Measurements from ENCODE around the gene PPP1R26. TPM values are rescaled to one million over a fixed set of nuclear protein-coding genes. Genes with fewer than 3 reads are reported as not detected.

Gene PPP1R26
- total RNA-seq, 1 experiment from 2014 or later: 46.9 TPM

DNA sequence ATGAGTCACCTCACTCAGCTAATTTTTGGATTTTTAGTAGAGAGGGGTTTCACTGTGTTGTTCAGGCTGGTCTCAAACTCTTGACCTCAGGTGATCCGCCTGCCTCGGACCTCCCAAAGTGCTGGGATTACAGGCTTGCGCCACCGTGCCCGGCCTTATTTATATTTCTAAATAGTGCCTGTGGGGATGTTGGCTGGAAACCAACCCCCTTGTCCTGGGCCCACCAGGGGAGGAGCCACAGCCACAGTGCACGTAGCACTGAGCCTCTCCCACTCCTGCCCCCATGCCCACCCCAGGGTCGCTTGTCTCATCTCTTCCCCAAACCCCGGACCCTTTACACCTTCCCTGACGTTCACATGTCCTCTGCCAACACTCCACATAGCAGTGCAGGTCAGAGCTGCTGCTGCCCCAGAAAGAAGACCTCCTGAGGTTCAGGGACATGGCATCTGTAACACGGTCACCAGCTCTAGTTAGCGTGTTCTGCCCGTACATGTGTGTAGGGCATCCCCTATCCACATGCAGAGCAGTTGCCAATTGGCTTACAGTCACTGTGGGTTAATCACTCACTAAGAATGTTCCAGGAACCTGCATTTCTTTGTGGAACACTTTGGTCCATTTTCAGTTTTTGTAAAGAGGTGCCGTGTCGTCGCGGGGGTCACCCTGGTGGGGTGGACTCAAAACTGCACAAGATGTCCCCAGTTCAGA is 10.7 kb downstream of the PPP1R26 start:
- H3K4me3 ChIP-seq: no peak overlapping the region
- no peak overlapping the region for H3K4me2 ChIP-seq
- H3F3A ChIP-seq (ENCODE audit: insufficient read depth, low read depth): no peaks in the 10 kb centered on the region; the same call in 1 of the 2 replicates
- POLR2A ChIA-PET (ENCODE audit: unreplicated experiment): no interaction called here
- intact Hi-C loops (cut with micrococcal nuclease; ENCODE audit: unreplicated experiment): no loop called here
- H3K9me3 ChIP-seq (ENCODE audit: insufficient read depth, low read depth): no peaks in the 10 kb centered on the region
- BruUV-seq (replicated peaks): no TSS peak
- CTCF ChIA-PET: interaction anchor here (0.6 kb wide), 1 partner anchor 24 kb away, joined by 5 read pairs; no protein-coding TSS in a partner anchor
- H3K27me3 ChIP-seq (ENCODE audit: insufficient read depth, low read depth): no peaks in the 10 kb centered on the region
- H3K79me2 ChIP-seq (ENCODE audit: low read depth): no peaks in the 10 kb centered on the region
- H2AFZ ChIP-seq: no peak overlapping the region
- 0 out of 2 replicates have a peak, but pooled peaks cover 5% of the 10 kb centered on the region for H3K36me3 ChIP-seq (ENCODE audit: low read depth)
- no peak overlapping the region for H3K27ac ChIP-seq
- 0 out of 2 replicates have a peak, but pooled peaks cover 3% of the 10 kb centered on the region for H4K20me1 ChIP-seq (ENCODE audit: insufficient read depth)
- no peaks in the 10 kb centered on the region for H3K9me2 ChIP-seq (ENCODE audit: insufficient read depth)
- no peaks in the 10 kb centered on the region for H3K4me1 ChIP-seq (replicated peaks; ENCODE audit: insufficient read depth)
- TF ChIP-seq, protein P1, sequence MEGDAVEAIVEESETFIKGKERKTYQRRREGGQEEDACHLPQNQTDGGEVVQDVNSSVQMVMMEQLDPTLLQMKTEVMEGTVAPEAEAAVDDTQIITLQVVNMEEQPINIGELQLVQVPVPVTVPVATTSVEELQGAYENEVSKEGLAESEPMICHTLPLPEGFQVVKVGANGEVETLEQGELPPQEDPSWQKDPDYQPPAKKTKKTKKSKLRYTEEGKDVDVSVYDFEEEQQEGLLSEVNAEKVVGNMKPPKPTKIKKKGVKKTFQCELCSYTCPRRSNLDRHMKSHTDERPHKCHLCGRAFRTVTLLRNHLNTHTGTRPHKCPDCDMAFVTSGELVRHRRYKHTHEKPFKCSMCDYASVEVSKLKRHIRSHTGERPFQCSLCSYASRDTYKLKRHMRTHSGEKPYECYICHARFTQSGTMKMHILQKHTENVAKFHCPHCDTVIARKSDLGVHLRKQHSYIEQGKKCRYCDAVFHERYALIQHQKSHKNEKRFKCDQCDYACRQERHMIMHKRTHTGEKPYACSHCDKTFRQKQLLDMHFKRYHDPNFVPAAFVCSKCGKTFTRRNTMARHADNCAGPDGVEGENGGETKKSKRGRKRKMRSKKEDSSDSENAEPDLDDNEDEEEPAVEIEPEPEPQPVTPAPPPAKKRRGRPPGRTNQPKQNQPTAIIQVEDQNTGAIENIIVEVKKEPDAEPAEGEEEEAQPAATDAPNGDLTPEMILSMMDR (conservative IDR thresholded peaks at IDR 0.05): no peak
- no peak for TF ChIP-seq EZH2 (IDR thresholded peaks at IDR 0.05; ENCODE audit: low read depth)
- DNase-seq: no peak

DNA sequence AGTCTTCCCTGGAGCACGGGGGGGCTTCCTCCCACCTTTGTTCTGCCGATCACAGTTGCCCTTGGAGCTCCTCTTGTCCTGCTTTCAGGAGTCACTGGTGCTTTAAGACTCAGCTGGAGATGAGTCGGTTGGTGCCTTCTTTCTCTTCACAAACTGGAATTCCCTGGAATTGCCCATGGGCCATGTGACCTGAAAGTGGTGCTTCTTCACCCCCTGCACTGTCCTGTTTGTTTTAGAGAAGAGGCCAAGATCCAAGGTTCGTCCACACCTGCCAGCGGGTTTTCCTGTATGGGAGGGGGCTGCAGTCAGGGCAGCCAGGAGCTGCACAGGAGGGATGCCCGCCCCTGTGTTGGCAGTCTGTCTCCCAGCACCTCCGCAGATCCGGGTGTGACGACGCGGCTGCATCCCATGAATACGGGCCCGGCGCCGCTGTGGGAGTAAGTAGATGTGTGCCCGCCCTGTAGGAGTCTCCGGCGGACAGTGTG is 11.4 kb downstream of the PPP1R26 start:
- POLR2A ChIA-PET (ENCODE audit: unreplicated experiment): interaction anchor here (0.6 kb wide), 1 partner anchor 770 kb away, joined by 8 read pairs; no protein-coding TSS in a partner anchor

DNA sequence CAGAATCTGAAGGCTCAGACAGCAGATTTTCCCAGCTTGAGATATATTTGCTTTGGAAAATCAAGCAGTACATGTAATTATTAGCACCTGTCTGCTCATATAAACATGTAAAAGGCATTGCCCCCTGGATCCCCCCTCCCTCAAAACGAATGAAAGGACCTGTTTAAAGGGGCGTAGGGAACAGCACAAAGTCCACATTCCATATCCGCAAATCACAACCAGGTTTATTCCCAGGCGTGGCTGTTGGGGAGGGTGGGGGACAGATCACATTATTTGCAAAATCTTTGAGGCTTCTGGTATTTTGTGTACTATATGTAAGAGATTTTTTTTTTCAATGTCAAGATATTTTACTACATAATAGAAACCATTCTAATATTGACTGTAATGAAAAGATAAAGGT is 12.2 kb downstream of the PPP1R26 start:
- Histone ChIP-seq H3K4me3 (no peak overlapping the region), H3K27me3 (ENCODE audit: insufficient read depth, low read depth) (no peaks in the 10 kb centered on the region), H3K9me2 (ENCODE audit: insufficient read depth) (no peaks in the 10 kb centered on the region), H4K20me1 (ENCODE audit: insufficient read depth) (0 out of 2 replicates have a peak, but pooled peaks cover 3% of the 10 kb centered on the region), H3F3A (ENCODE audit: insufficient read depth, low read depth) (no peaks in the 10 kb centered on the region; the same call in 1 of the 2 replicates), H3K4me1 (replicated peaks; ENCODE audit: insufficient read depth) (no peaks in the 10 kb centered on the region), H3K9me3 (ENCODE audit: insufficient read depth, low read depth) (no peaks in the 10 kb centered on the region), H3K4me2 (no peak overlapping the region), H3K27ac (no peak overlapping the region), H3K36me3 (ENCODE audit: low read depth) (no peaks in the 10 kb centered on the region), H2AFZ (no peak overlapping the region), H3K79me2 (ENCODE audit: low read depth) (no peaks in the 10 kb centered on the region)
- POLR2A ChIA-PET (ENCODE audit: unreplicated experiment): no interaction called here
- no peak for DNase-seq
- CTCF ChIA-PET: no interaction called here
- no TSS peak for BruUV-seq (replicated peaks)
- TF ChIP-seq, protein P1 (conservative IDR thresholded peaks at IDR 0.05): no peak
- TF ChIP-seq EZH2 (IDR thresholded peaks at IDR 0.05; ENCODE audit: low read depth): no peak
- intact Hi-C loops (cut with micrococcal nuclease; ENCODE audit: unreplicated experiment): no loop called here

More for the DNA sequence above, 11.4 kb downstream of the PPP1R26 start:
- H3K27me3 ChIP-seq (ENCODE audit: insufficient read depth, low read depth): no peaks in the 10 kb centered on the region
- H3K27ac ChIP-seq: no peak overlapping the region
- intact Hi-C loops (cut with micrococcal nuclease; ENCODE audit: unreplicated experiment): no loop called here
- no peaks in the 10 kb centered on the region for H3K36me3 ChIP-seq (ENCODE audit: low read depth)
- CTCF ChIA-PET: no interaction called here
- no peak for DNase-seq
- no TSS peak for BruUV-seq (replicated peaks)
- no peaks in the 10 kb centered on the region for H3K4me1 ChIP-seq (replicated peaks; ENCODE audit: insufficient read depth)
- no peaks in the 10 kb centered on the region for H3K9me2 ChIP-seq (ENCODE audit: insufficient read depth)
- H3K4me2 ChIP-seq: no peak overlapping the region
- TF ChIP-seq, protein P1 (conservative IDR thresholded peaks at IDR 0.05): no peak
- TF ChIP-seq EZH2 (IDR thresholded peaks at IDR 0.05; ENCODE audit: low read depth): no peak
- H4K20me1 ChIP-seq (ENCODE audit: insufficient read depth): 0 out of 2 replicates have a peak, but pooled peaks cover 3% of the 10 kb centered on the region
- no peaks in the 10 kb centered on the region; the same call in 1 of the 2 replicates for H3F3A ChIP-seq (ENCODE audit: insufficient read depth, low read depth)
- H3K4me3 ChIP-seq: no peak overlapping the region
- no peak overlapping the region for H2AFZ ChIP-seq
- H3K79me2 ChIP-seq (ENCODE audit: low read depth): no peaks in the 10 kb centered on the region
- H3K9me3 ChIP-seq (ENCODE audit: insufficient read depth, low read depth): no peaks in the 10 kb centered on the region

Data from PC-9 (cell line).